Measurements from ENCODE around the gene TCF7L1.

The TCF7L1 gene

GRCh38 chr2:85170938-85171475 is 37.8 kb downstream of the TCF7L1 start:
- TF ChIP-seq CTCF (IDR thresholded peaks at IDR 0.05; ENCODE audit: low read depth, low read length) = no peak
- no peak for DNase-seq (ENCODE audit: extremely low read depth, low read depth)

- TF ChIP-seq CTCF (IDR thresholded peaks at IDR 0.05; ENCODE audit: low read depth, low read length) = no peak
- DNase-seq (ENCODE audit: extremely low read depth, low read depth) = no peak
Observed at GRCh38 chr2:85171916-85172315, 38.7 kb downstream of the TCF7L1 start.

- no peak for DNase-seq (ENCODE audit: extremely low read depth, low read depth)
- TF ChIP-seq CTCF (IDR thresholded peaks at IDR 0.05; ENCODE audit: low read depth, low read length) = no peak
Observed at GRCh38 chr2:85173909-85174308, 40.7 kb downstream of the TCF7L1 start.

- TF ChIP-seq CTCF (IDR thresholded peaks at IDR 0.05; ENCODE audit: low read depth, low read length) = no peak
- DNase-seq (ENCODE audit: extremely low read depth, low read depth) = no peak
Observed at GRCh38 chr2:85174943-85175342, 41.8 kb downstream of the TCF7L1 start.

GRCh38 chr2:85175369-85176299 is 42.4 kb downstream of the TCF7L1 start:
- TF ChIP-seq CTCF (IDR thresholded peaks at IDR 0.05; ENCODE audit: low read depth, low read length) = no peak
- DNase-seq (ENCODE audit: extremely low read depth, low read depth) = no peak

GRCh38 chr2:85177031-85177824 is 44.0 kb downstream of the TCF7L1 start:
- DNase-seq (ENCODE audit: extremely low read depth, low read depth) = no peak
- TF ChIP-seq CTCF (IDR thresholded peaks at IDR 0.05; ENCODE audit: low read depth, low read length) = no peak

GRCh38 chr2:85178154-85178553 is 45.0 kb downstream of the TCF7L1 start:
- TF ChIP-seq CTCF (IDR thresholded peaks at IDR 0.05; ENCODE audit: low read depth, low read length) = no peak
- DNase-seq (ENCODE audit: extremely low read depth, low read depth) = no peak
